Mucosa of gallbladder (tissue), 1 donor: ENCODE measurements around the gene AK9. TPM values are rescaled to one million over a fixed set of nuclear protein-coding genes. Genes with fewer than 3 reads are reported as not detected.
"Not testable (repeated sequence)": the region's sequence is repeated elsewhere in the genome, so short reads cannot be mapped to it uniquely, and the experiment has no call there.

Experiments
- DNase-seq: peaks from one replicate; pipeline ENCODE4 v3.0.0-alpha.2; 2020; ENCODE audit warnings: low spot score
- total RNA-seq: library from RNA; stranded (reverse); gene quantifications from one replicate; pipeline ENCODE4 v1.2.1, GENCODE V29; 2021
- donor health status: DM: no; HTN: no; CAD: no.

Gene AK9
- total RNA-seq, 1 donor from 2014 or later, result 11.2 TPM

- no peak for DNase-seq
Measured at GRCh38 chr6:109696355-109696754, 5.4 kb upstream of the AK9 start.

- DNase-seq, result no peak
Measured at GRCh38 chr6:109695468-109695867, 4.5 kb upstream of the AK9 start.

GRCh38 chr6:109693111-109693510 lies 2.1 kb upstream of the AK9 start:
- DNase-seq, result no peak

DNA sequence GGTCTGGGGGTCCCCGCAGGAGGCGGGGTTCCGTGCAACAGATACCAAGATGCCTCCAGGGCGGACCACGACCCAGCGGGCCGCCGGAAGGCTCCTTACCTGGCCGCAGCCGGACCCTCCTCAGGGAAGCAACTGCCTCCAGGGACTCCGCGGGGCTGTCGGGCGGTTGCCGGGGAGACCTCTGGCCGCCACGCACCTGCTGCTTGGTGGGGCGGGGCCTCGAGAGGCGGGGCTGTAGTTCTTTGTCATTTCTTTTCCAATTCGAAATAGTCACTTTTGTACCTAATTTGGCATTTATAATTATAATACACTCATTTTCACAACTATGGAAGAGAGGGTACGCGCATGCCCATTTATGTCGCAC lies 647 bp downstream of the AK9 start:
- DNase-seq, result peak; percentile 36

DNA sequence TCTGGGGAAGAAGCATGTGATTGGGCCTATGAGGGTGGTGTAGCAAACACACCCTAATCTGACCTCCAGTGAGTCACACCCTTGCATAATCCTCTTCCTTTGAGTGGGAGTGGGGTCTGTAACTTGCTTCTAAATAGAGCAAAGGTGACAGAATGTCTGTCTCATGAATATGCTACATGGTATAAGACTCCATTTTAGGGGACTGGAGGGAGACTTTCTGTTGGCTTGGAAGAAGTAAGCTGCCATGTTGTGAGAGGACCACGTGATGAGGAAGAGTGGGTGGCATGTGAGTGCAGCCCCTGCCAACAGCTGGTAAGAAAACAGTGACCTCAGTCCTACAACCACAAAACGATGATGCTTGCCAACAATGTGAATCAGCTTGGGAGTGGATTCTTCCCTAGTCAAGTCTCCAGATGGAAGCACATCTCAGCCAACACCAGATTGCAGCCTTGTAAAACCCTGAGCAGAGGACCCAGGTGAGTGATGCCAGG lies 3.7 kb downstream of the AK9 start:
- no peak for DNase-seq

DNA sequence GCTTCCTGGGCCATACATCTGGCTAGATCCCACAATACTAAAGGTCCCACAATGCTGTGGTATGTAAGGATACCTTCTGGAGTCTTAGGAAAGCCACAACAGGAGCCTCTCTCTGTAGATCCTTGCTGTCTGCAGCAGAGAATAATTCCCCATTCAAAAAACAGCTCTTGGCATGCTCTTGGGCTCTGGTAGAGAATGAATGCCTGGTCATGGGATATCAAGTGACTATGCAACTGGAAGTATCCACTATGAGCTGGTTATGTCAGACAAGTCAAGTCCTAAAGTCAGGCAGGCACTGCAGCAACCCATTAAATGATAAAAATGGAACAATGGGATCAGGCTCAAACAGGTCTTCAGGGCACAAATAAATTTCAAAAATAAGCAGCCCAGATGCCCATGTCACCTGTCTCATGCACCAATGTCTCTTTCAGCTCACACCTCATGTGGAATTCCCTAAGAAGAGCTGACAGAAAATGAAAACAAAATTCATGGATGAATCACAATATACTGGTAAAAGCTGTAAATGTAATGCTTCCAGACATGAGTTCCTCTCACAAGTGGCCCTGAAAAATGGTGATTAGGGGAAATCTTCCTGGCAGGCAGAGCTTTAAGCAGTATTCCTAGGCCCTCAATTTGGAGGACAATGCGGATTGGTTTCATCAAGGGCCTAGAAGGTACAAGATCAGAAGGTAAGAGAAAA lies 4.3 kb downstream of the AK9 start:
- DNase-seq, result no peak

DNA sequence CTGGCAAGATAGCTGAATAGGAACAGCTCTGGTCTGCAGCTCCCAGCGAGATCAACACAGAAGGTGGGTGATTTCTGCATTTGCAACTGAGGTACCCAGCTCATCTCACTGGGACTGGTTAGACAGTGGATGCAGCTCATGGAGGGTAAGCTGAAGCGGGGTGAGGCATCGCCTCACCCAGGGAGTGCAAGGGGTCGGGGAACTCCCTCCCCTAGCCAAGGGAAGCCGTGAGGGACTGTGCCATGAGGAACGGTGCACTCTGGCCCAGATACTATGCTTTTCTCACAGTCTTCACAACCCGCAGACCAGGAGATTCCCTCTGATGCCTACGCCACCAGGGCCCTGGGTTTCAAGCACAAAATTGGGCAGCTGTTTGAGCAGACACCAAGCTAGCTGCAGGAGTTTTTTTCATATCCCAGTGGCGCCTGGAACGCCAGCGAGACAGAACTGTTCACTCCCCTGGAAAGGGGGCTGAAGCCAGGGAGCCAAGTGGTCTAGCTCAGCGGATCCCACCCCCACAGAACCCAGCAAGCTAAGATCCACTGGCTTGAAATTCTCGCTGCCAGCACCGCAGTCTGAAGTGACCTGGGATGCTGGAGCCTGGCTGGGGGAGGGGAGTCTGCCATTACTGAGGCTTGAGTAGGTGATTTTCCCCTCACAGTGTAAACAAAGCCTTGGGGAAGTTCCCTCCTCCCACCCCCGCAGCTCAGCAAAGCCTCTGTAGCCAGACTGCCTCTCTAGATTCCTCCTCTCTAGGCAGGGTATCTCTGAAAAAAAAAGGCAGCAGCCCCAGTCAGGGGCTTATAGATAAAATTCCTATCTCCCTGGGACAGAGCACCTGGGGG lies 12.1 kb downstream of the AK9 start:
- DNase-seq, result not testable (repeated sequence)

DNA sequence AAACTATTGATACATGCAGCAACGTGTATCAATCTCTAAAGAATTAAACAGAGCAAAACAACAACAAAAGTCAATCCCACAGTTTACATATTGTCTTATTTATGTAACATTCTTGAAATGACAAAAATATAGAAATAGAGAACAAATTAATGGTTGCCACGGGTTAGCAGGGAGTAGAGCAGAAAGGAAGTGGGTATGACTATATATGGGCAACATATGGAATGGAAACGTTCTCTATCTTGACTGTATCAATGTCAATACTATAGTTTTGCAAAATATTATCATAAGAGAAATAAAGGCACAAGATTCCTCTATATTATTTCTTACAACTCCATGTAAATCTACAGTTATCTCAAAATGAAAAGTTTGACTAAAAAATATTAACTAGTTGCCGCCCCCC lies 12.8 kb downstream of the AK9 start:
- no peak for DNase-seq

- DNase-seq, result no peak
Measured at GRCh38 chr6:109676724-109677123, 14.3 kb downstream of the AK9 start.

- DNase-seq, result no peak
Measured at GRCh38 chr6:109672839-109673238, 18.2 kb downstream of the AK9 start.

DNA sequence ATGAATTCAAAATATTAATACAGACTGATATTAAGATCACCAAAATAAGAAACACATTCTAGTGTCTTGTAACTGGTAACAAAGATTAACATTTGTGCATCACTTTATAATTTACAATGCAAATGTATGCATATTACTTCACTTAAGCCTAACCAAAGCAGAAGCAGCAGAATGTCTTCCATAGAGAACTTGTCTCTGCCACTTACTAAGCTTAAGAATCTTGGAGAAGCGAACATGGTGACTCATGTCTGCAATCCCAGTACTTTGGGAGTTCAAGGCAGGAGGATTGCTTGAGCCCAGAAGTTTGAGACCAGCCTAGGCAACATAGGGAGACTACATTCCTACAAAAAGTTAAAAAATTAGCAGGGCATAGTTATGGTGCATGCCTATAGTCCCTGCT lies 18.8 kb downstream of the AK9 start:
- no peak for DNase-seq

- no peak for DNase-seq
Measured at GRCh38 chr6:109671733-109672132, 19.3 kb downstream of the AK9 start.

GRCh38 chr6:109669811-109670210 lies 21.2 kb downstream of the AK9 start:
- no peak for DNase-seq

- DNase-seq, result no peak
Measured at GRCh38 chr6:109662192-109662591, 28.8 kb downstream of the AK9 start.

DNA sequence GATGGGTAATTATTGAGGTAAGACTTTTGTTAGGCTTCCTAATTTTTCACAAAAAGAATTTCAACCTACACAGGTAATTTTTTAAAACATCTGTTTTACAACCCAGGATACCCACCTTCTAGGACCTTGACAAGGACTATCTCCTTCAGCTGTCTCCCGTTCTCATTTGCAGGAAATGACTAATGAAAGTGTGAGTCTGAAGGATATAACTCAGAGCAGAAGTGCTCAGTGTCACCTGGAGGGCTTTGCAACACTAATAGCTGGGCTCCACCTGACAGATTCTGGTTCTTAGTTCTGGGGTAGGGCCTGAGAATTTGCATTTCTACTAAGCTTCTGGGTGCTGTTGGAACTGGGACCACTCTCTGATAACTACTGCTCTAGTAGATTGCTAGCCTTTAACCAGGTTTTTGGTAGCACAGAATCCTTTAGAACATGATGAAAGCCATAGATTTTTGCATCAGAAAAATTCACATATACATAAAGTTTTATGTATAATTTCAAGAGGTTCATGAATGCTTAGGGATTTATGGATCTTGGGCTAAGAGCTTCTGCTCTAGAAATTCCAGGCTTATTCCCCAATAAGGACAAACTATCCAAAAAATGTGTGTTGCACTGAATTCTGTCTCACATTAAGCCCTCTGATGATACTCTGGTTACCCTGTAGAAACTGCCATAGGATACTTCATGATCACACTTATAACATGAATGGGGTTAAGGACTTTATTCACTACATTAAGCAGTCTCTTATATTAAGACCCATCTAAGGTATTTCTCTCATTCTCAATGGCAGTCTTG lies 30.3 kb downstream of the AK9 start:
- no peak for DNase-seq

- DNase-seq, result no peak
Measured at GRCh38 chr6:109655761-109656262, 35.2 kb downstream of the AK9 start.

- DNase-seq, result no peak
Measured at GRCh38 chr6:109653264-109653663, 37.7 kb downstream of the AK9 start.

DNA sequence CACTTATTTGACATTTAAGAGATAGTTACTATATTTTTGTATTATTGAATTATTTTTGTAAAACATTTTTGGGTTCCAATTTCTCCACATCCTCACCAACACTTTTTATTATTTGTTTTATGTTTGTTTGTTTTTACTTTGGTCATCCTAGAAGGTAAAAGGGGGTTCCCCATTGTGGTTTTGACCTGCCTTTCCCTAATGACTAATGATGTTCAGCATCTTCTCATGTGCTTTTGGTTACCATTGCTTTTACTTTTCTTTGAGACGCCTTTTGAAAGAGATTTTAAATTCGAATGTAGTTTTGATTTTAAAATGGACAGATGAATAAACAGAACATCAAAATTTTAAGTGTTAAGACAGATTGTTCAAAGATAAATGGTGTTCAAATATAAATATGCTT lies 46.9 kb downstream of the AK9 start:
- no peak for DNase-seq

DNA sequence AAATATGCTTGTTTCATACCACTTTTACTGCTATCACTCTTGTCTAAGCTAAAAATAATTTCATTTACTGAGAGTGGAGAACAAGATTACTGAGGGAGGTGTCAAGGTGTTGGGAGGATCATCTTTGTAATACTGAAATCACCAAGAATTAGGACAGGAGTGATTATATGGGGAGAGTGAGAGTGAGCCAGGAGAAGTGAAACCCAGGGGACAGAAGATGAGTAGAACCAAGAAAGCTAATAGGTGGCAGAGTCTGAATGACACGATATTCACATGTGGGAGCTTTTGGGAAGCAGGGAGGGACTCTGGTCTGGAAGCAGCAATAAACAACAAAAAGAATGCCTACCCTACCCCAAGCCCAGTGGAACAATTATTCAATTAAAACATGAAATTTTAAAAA lies 58.6 kb downstream of the AK9 start:
- DNase-seq, result no peak

- no peak for DNase-seq
Measured at GRCh38 chr6:109631403-109631802, 59.6 kb downstream of the AK9 start.

DNA sequence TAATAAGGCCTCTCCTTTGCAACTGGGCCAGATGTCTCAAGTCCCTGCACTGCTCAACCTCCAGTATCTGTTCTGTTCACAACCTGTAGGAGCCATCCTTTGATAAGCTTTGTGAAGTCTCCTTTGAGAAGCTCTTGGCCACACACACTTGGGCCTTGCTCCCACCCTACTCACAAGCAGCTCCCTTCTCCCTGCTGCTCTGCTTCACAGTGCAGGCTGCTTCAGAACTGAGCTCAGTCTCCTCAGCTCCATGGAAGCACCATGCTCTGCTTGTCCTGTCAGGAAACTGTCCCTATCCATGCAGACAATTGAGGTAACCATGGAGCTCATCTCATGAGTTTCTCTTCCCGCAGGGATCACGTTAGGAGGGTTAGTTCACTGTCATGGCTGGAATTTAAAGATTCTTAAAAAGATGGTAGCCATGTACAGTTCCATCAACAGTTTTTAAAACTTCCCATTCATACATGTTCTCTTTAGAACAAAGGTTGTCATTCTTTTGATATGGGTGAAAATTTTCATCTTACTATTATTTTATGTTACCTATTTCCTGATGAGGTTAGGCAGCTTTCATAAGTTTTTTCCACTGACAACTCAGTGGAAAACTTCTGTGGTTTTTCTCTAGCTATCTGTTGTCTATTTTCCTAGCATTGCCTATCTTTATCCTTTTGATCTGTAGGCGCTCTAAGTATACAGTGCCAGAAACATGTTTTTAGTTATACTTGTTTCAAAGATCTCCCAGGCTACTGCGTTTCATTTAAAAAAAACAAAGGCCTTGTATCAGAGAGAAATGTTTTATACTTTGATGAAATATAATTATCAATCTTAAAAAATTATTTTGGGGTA lies 62.6 kb downstream of the AK9 start:
- DNase-seq, result no peak
